DOHH2 (cell line): ENCODE measurements around the gene C1orf116.

Experiments used
- H3F3A ChIP-seq: fragments of 200-600 bp; sonication (generic), shearing (Covaris generic); 2 replicates; pipeline ENCODE4 v1.6.0; 2016; ENCODE audit warnings: antibody characterized with exemption, mild to moderate bottlenecking; ENCODE audit not compliant: control insufficient read depth, insufficient read depth
- H3K27ac ChIP-seq: fragments of 200-600 bp; sonication (generic); 2 replicates; pipeline ENCODE4 v1.5.1; 2014; ENCODE audit warnings: low read depth, mild to moderate bottlenecking, low read length, moderate library complexity
- H3K27me3 ChIP-seq: fragments of 200-600 bp; sonication (generic); 2 replicates; pipeline ENCODE4 v1.6.1; 2014; ENCODE audit warnings: mild to moderate bottlenecking, low read length, mixed read lengths; ENCODE audit not compliant: control insufficient read depth
- H3K36me3 ChIP-seq: fragments of 200-600 bp; sonication (generic); 2 replicates; pipeline ENCODE4 v1.6.1; 2014; ENCODE audit warnings: mild to moderate bottlenecking, low read length, moderate library complexity, mixed read lengths; ENCODE audit not compliant: control insufficient read depth
- H3K4me1 ChIP-seq: fragments of 200-600 bp; sonication (generic); 2 replicates; pipeline ENCODE4 v1.6.1; 2014; ENCODE audit warnings: mild to moderate bottlenecking, low read length, mixed read lengths; ENCODE audit not compliant: control insufficient read depth
- H3K4me2 ChIP-seq: fragments of 200-600 bp; sonication (generic); 2 replicates; pipeline ENCODE4 v1.6.0; 2014; ENCODE audit warnings: mild to moderate bottlenecking, low read length, moderate library complexity
- H3K4me3 ChIP-seq: fragments of 200-600 bp; sonication (generic); 2 replicates; pipeline ENCODE4 v1.5.1; 2014; ENCODE audit warnings: mild to moderate bottlenecking, low read length, mixed read lengths
- H3K79me2 ChIP-seq: fragments of 200-600 bp; sonication (generic); 2 replicates; pipeline ENCODE4 v1.6.1; 2014; ENCODE audit warnings: mild to moderate bottlenecking, low read length, mixed read lengths; ENCODE audit not compliant: control insufficient read depth
- H3K9me2 ChIP-seq: fragments of 200-600 bp; sonication (generic); replicated peaks from 2 replicates; pipeline ENCODE4 v1.6.1; 2014; ENCODE audit warnings: mild to moderate bottlenecking, low read length, mixed read lengths; ENCODE audit not compliant: control insufficient read depth
- H3K9me3 ChIP-seq: fragments of 200-600 bp; sonication (generic); 2 replicates; pipeline ENCODE4 v1.6.1; 2014; ENCODE audit warnings: antibody characterized with exemption, low read length, mixed read lengths; ENCODE audit not compliant: control insufficient read depth, insufficient read depth
- H4K20me1 ChIP-seq: fragments of 200-600 bp; sonication (generic); 2 replicates; pipeline ENCODE4 v1.6.0; 2014; ENCODE audit warnings: low read depth, mild to moderate bottlenecking, antibody characterized with exemption, low read length, moderate library complexity; ENCODE audit not compliant: control insufficient read depth, insufficient read depth
- CTCF ChIP-seq: fragments of 200-600 bp; sonication (generic); IDR thresholded peaks from one replicate; pipeline ENCODE4 v1.5.1; 2014; ENCODE audit warnings: antibody characterized with exemption, mild to moderate bottlenecking, low read depth, low read length; ENCODE audit not compliant: poor library complexity, severe bottlenecking
- EZH2phosphoT487 ChIP-seq: fragments of 200-600 bp; sonication (generic); IDR thresholded peaks from 2 replicates; pipeline ENCODE4 v1.6.1; 2017; ENCODE audit warnings: borderline replicate concordance, mild to moderate bottlenecking, antibody characterized with exemption, low read length, moderate library complexity, mixed read lengths

C1orf116 gene

GRCh38 chr1:207028884-207029650 lies 3.5 kb downstream of the C1orf116 start:
- no peak for TF ChIP-seq CTCF
- TF ChIP-seq EZH2phosphoT487: no peak
- no peak overlapping the region for H3K27ac ChIP-seq
- H3K9me3 ChIP-seq: no peaks in the 10 kb centered on the region
- no peaks in the 10 kb centered on the region for H3K9me2 ChIP-seq
- no peaks in the 10 kb centered on the region for H3K4me1 ChIP-seq
- H3K36me3 ChIP-seq: no peaks in the 10 kb centered on the region
- H3K79me2 ChIP-seq: no peaks in the 10 kb centered on the region
- H3F3A ChIP-seq: no peaks in the 10 kb centered on the region
- peaks cover 51% of the 10 kb centered on the region for H3K27me3 ChIP-seq
- H4K20me1 ChIP-seq: no peaks in the 10 kb centered on the region
- H3K4me2 ChIP-seq: no peak overlapping the region
- no peak overlapping the region for H3K4me3 ChIP-seq

GRCh38 chr1:207027921-207028320 lies 4.6 kb downstream of the C1orf116 start:
- H3K27me3 ChIP-seq: peaks cover 44% of the 10 kb centered on the region
- H3K4me1 ChIP-seq: no peaks in the 10 kb centered on the region
- H4K20me1 ChIP-seq: no peaks in the 10 kb centered on the region
- no peak overlapping the region for H3K4me2 ChIP-seq
- no peaks in the 10 kb centered on the region for H3K79me2 ChIP-seq
- H3K9me3 ChIP-seq: no peaks in the 10 kb centered on the region
- no peaks in the 10 kb centered on the region for H3K36me3 ChIP-seq
- H3F3A ChIP-seq: no peaks in the 10 kb centered on the region
- no peak overlapping the region for H3K4me3 ChIP-seq
- TF ChIP-seq EZH2phosphoT487 (no peak), CTCF (no peak)
- H3K9me2 ChIP-seq: no peaks in the 10 kb centered on the region
- H3K27ac ChIP-seq: no peak overlapping the region

- Histone ChIP-seq H3K4me1 (no peaks in the 10 kb centered on the region), H4K20me1 (no peaks in the 10 kb centered on the region), H3K36me3 (no peaks in the 10 kb centered on the region), H3K27me3 (peaks cover 43% of the 10 kb centered on the region), H3K79me2 (no peaks in the 10 kb centered on the region), H3K4me3 (no peak overlapping the region), H3K27ac (no peak overlapping the region), H3K9me3 (no peaks in the 10 kb centered on the region), H3K9me2 (no peaks in the 10 kb centered on the region), H3K4me2 (no peak overlapping the region), H3F3A (no peaks in the 10 kb centered on the region)
- no peak for TF ChIP-seq EZH2phosphoT487
- no peak for TF ChIP-seq CTCF
Observed at GRCh38 chr1:207027206-207027777, 5.3 kb downstream of the C1orf116 start.
